Kidney glomerular epithelial cell (primary cell): ENCODE measurements around the gene C3AR1.
"Not testable (repeated sequence)": the region's sequence is repeated elsewhere in the genome, so short reads cannot be mapped to it uniquely, and the experiment has no call there.

Experiments used
- DNase-seq: peaks from one replicate; lab custom pipeline; 2025; lab: John Stamatoyannopoulos, UW

Gene C3AR1

GRCh38 chr12:8065991-8066594 is at the start of gene C3AR1:
Gene C3AR1, minus strand, starts transcription at chr12:8066359. Its CDS starts 6,174 bp downstream, at chr12:8060185.
- DNase-seq: peak; percentile 39

- not testable (repeated sequence) for DNase-seq
These were observed 47.0 kb upstream of the C3AR1 start for GRCh38 chr12:8113117-8113516.

- DNase-seq: peak; percentile 68
These were observed 42.7 kb upstream of the C3AR1 start for GRCh38 chr12:8108808-8109398.

- DNase-seq: no peak
These were observed 33.1 kb upstream of the C3AR1 start for GRCh38 chr12:8099235-8099634.

- DNase-seq: no peak
These were observed 30.2 kb upstream of the C3AR1 start for GRCh38 chr12:8096281-8096915.

- no peak for DNase-seq
These were observed 27.1 kb upstream of the C3AR1 start for GRCh38 chr12:8093291-8093690.

GRCh38 chr12:8089716-8090115 is 23.6 kb upstream of the C3AR1 start:
- DNase-seq: no peak

GRCh38 chr12:8089277-8089676 is 23.1 kb upstream of the C3AR1 start:
- DNase-seq: not testable (repeated sequence)

GRCh38 chr12:8088574-8088973 is 22.4 kb upstream of the C3AR1 start:
- DNase-seq: no peak

- DNase-seq: no peak
These were observed 21.5 kb upstream of the C3AR1 start for GRCh38 chr12:8087666-8088065.

- not testable (repeated sequence) for DNase-seq
These were observed 18.2 kb upstream of the C3AR1 start for GRCh38 chr12:8084351-8084750.

- no peak for DNase-seq
These were observed 16.6 kb upstream of the C3AR1 start for GRCh38 chr12:8082808-8083100.

GRCh38 chr12:8081251-8081920 is 15.2 kb upstream of the C3AR1 start:
- peak; percentile 31 for DNase-seq

- no peak for DNase-seq
These were observed 14.0 kb upstream of the C3AR1 start for GRCh38 chr12:8080120-8080519.

- DNase-seq: no peak
These were observed 12.8 kb upstream of the C3AR1 start for GRCh38 chr12:8078916-8079315.

GRCh38 chr12:8078398-8078797 is 12.2 kb upstream of the C3AR1 start:
- DNase-seq: peak; percentile 42

GRCh38 chr12:8077207-8077606 is 11.0 kb upstream of the C3AR1 start:
- peak; percentile 13 for DNase-seq

- DNase-seq: no peak
These were observed 10.2 kb upstream of the C3AR1 start for GRCh38 chr12:8076366-8076765.

GRCh38 chr12:8075935-8076334 is 9.8 kb upstream of the C3AR1 start:
- no peak for DNase-seq

GRCh38 chr12:8071820-8072219 is 5.7 kb upstream of the C3AR1 start:
- not testable (repeated sequence) for DNase-seq

- DNase-seq: no peak
These were observed 3.4 kb upstream of the C3AR1 start for GRCh38 chr12:8069582-8069981.

GRCh38 chr12:8064131-8064530 is 2.0 kb downstream of the C3AR1 start:
- no peak for DNase-seq

- DNase-seq: no peak
These were observed 7.7 kb downstream of the C3AR1 start for GRCh38 chr12:8058506-8058905.
